GM12878 (cell line): Measurements from ENCODE around the gene HMMR. TPM values are rescaled to one million over a fixed set of nuclear protein-coding genes. Genes with fewer than 3 reads are reported as not detected.

Experiments
- ATAC-seq: fragments of 200-7000 bp; cut with Tn5 transposase; 3 replicates; pipeline ENCODE4 v1.9.1; 2020; ENCODE audit warnings: mild to moderate bottlenecking, moderate library complexity
- BruUV-seq: library from RNA; stranded (reverse); fragments of 400-500 nt; replicated peaks from 2 replicates; lab custom pipeline; 2021; lab: Mats Ljungman, UMichigan
- CTCF ChIA-PET: fragments of 300-600 bp; sonication (Branson Sonifier 250); formaldehyde crosslinking; extraction: SDS; loops from one replicate; lab custom pipeline; 2021; ENCODE audit warnings: inconsistent platforms; lab: Yijun Ruan, JAX
- POLR2A ChIA-PET: fragments of 350-600 bp; formaldehyde crosslinking; extraction: SDS; loops from one replicate; lab custom pipeline; 2021; ENCODE audit warnings: inconsistent platforms; lab: Charles Lee
- RAD21 ChIA-PET: fragments of 300-600 bp; sonication (Branson Sonifier 250); formaldehyde crosslinking; loops from one replicate; lab custom pipeline; 2023; ENCODE audit warnings: antibody characterized with exemption; ENCODE audit not compliant: unreplicated experiment; lab: Charles Lee
- SMC1A ChIA-PET: fragments of 300-600 bp; sonication (Branson Sonifier 250); formaldehyde crosslinking; loops from one replicate; lab custom pipeline; 2023; ENCODE audit not compliant: unreplicated experiment, uncharacterized antibody; lab: Charles Lee
- DNase-seq: peaks from one replicate; pipeline ENCODE4 v3.0.0-alpha.2; 2011; ENCODE audit warnings: low read depth, low spot score
- FAIRE-seq: peaks from 3 replicates; lab custom pipeline; 2011; peaks lifted over from hg19 to GRCh38; lab: Jason Lieb, UNC
- H2AFZ ChIP-seq: 2 replicates; pipeline ENCODE4 v1.6.0; 2011; ENCODE audit warnings: low read depth, low read length, control low read depth; ENCODE audit not compliant: control insufficient read depth
- H3K27ac ChIP-seq: 2 replicates; pipeline ENCODE4 v1.5.1; 2011; ENCODE audit warnings: control low read depth; ENCODE audit not compliant: control insufficient read depth, insufficient read depth
- H3K27me3 ChIP-seq, 2 experiments: replicated peaks in 1 of 2; 2 replicates each; pipeline versions ENCODE4 v1.6.0 to v1.6.1; 2011; ENCODE audit warnings: low read length in 1 of 2; ENCODE audit not compliant: control insufficient read depth in 2 of 2, insufficient read depth in 2 of 2
- H3K36me3 ChIP-seq, 2 experiments: 2 replicates each; pipeline ENCODE4 v1.5.1; 2011; ENCODE audit warnings: low read length in 1 of 2; ENCODE audit not compliant: control insufficient read depth in 2 of 2, insufficient read depth in 2 of 2
- H3K4me1 ChIP-seq: 2 replicates; pipeline ENCODE4 v1.6.1; 2011; ENCODE audit warnings: mild to moderate bottlenecking, low read length, moderate library complexity, mixed read lengths; ENCODE audit not compliant: control insufficient read depth, insufficient read depth
- H3K4me2 ChIP-seq: 2 replicates; pipeline ENCODE4 v1.6.0; 2011; ENCODE audit warnings: control low read depth; ENCODE audit not compliant: control insufficient read depth, insufficient read depth
- H3K4me3 ChIP-seq: fragments of 200-600 bp; sonication (generic); 2 replicates; pipeline ENCODE4 v1.5.1; 2016
- H3K79me2 ChIP-seq: 2 replicates; pipeline ENCODE4 v1.6.0; 2011; ENCODE audit warnings: low read length; ENCODE audit not compliant: control insufficient read depth, insufficient read depth
- H3K9ac ChIP-seq: 2 replicates; pipeline ENCODE4 v1.8.0; 2011; ENCODE audit warnings: low read length, control low read depth, mixed read lengths; ENCODE audit not compliant: control insufficient read depth, insufficient read depth
- H3K9me3 ChIP-seq: replicated peaks from 3 replicates; pipeline ENCODE4 v1.5.1; 2011; ENCODE audit warnings: mild to moderate bottlenecking, low read length; ENCODE audit not compliant: control insufficient read depth, insufficient read depth
- H4K20me1 ChIP-seq: 2 replicates; pipeline ENCODE4 v1.6.0; 2011; ENCODE audit not compliant: control insufficient read depth, insufficient read depth
- BMI1 ChIP-seq: fragments of 450-650 bp; IDR thresholded peaks from 2 replicates; pipeline ENCODE4 v1.6.1; 2016; ENCODE audit warnings: mild to moderate bottlenecking, moderate library complexity, borderline replicate concordance
- SPI1 ChIP-seq: IDR thresholded peaks from 2 replicates; pipeline ENCODE4 v1.6.1; 2011; ENCODE audit warnings: low read depth, mild to moderate bottlenecking, low read length, moderate library complexity, borderline replicate concordance; ENCODE audit not compliant: insufficient read depth
- WGBS: methylation state at CpG from one replicate; pipeline ENCODE4 v1.1.6; 2016; ENCODE audit warnings: low lambda C conversion rate; ENCODE audit not compliant: insufficient replicate concordance, insufficient coverage; ENCODE audit errors: missing lambda C conversion rate; 5-methylcytosine and 5-hydroxymethylcytosine counted together
- in situ Hi-C: fragments of 300-500 bp; cut with MboI; formaldehyde crosslinking; loops from 9 replicates; pipeline ENCODE4 v1.14.3; 2018; ENCODE audit warnings: mixed read lengths
- intact Hi-C: fragments of 100-400 bp; cut with micrococcal nuclease; formaldehyde crosslinking; loops from one replicate; pipeline ENCODE4 v1.14.2; 2022; ENCODE audit not compliant: unreplicated experiment
- polyA plus RNA-seq, 11 experiments: library from polyadenylated mRNA; depleted of rRNA in 4 of 11; unstranded in 6 of 11; stranded (reverse) in 5 of 11; fragments of >200 nt; fragmentation: Nextera tagmentation in 4 of 11; fragmentation: Illumina TruSeq in 1 of 11; extraction: Ambion mirVana in 4 of 11; extraction: Trizol in 1 of 11; gene quantifications; 1 replicate in 1 of 11; 2 replicates in 10 of 11; pipeline versions ENCODE4 v1.2.1 to v1.2.3, GENCODE V29; 2011 to 2016; ENCODE audit warnings: inconsistent platforms in 2 of 11, missing spikeins in 2 of 11, low read depth in 1 of 11
- total RNA-seq, 4 experiments: library from RNA; depleted of rRNA in 3 of 4; stranded (reverse); fragments of >200 nt in 3 of 4; fragmentation: Illumina TruSeq in 1 of 4; extraction: Trizol in 1 of 4; gene quantifications; 2 replicates each; pipeline versions ENCODE4 v1.2.1 to v1.2.3, GENCODE V29; 2013 to 2021
- TF ChIP-seq, protein P1 (sequence below), 3 experiments: IDR thresholded peaks in 2 of 3; conservative IDR thresholded peaks in 1 of 3; 2 replicates each; pipeline ENCODE4 v1.5.1; 2011; ENCODE audit warnings: low read depth in 3 of 3, low read length in 3 of 3, mild to moderate bottlenecking in 3 of 3, control low read depth in 2 of 3, moderate library complexity in 2 of 3, inconsistent platforms in 1 of 3, mixed read lengths in 1 of 3; ENCODE audit not compliant: control insufficient read depth in 2 of 3, insufficient read depth in 1 of 3; ENCODE audit errors: extremely low read depth in 1 of 3
- TF ChIP-seq, protein P2 (sequence below): fragments of 450-650 bp; IDR thresholded peaks from 2 replicates; pipeline ENCODE4 v1.6.1; 2016; ENCODE audit warnings: mild to moderate bottlenecking, moderate library complexity, borderline replicate concordance
- TF ChIP-seq, protein P3 (sequence below): IDR thresholded peaks from 2 replicates; pipeline ENCODE4 v1.6.1; 2011; ENCODE audit warnings: low read depth, mild to moderate bottlenecking, low read length, moderate library complexity, borderline replicate concordance; ENCODE audit errors: extremely low read depth

Gene HMMR
- total and polyA plus RNA-seq, 10 of the 15 experiments (the other 5 are each of a cell fraction or from before 2014, with no cell fraction given), result 44.1 to 122 (median 64.2) TPM

DNA sequence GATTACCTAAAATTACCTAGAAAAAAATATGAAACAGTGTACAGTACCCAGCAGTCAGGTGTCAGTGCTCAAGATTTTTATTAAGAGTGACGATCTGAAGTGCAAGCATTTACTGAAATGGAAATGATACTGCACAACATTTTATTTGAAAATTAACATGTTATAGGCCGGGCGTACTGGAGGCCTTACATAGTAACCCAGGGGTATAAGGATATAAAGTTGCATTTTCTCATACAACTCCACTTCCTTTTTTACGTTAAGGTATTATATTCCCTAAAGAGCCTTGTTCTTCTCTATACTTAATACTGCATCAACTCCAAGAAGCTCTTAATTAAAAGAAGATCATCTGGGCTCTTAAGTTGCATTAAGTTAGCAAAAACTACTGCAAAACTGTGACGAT lies 48.3 kb downstream of the HMMR start:
- in situ Hi-C loops, result no loop called here
- TF ChIP-seq BMI1 (no peak), SPI1 (peak; percentile 44; the same call in 1 of the 2 replicates)
- ChIA-PET POLR2A (interaction anchor here (0.5 to 3.3 kb wide), 6 partner anchors 29 to 481 kb away, joined by 3 to 45 read pairs (median 5); partner anchors contain the start of genes HMMR and NUDCD2), CTCF (interaction anchor here (1.1 to 1.5 kb wide), 4 partner anchors 10 to 50 kb away, joined by 3 to 9 read pairs (median 5); no protein-coding TSS in a partner anchor), SMC1A (interaction anchor here (0.6 to 2.8 kb wide), 7 partner anchors 12 to 66 kb away, joined by 3 to 13 read pairs (median 4); no protein-coding TSS in a partner anchor), RAD21 (interaction anchor here (0.9 to 2.7 kb wide), 5 partner anchors 10 to 50 kb away, joined by 3 to 7 read pairs (median 3); no protein-coding TSS in a partner anchor)
- intact Hi-C loops, result loop anchor here (5.0 kb wide), 1 partner anchor 411 kb away; no protein-coding TSS in a partner anchor
- WGBS, result 56% methylated on average over 5 of the region's 5 CpGs
- peak overlapping the region; percentile 43 for H3K27ac ChIP-seq
- no peak overlapping the region for H2AFZ ChIP-seq
- H3K4me3 ChIP-seq, result peak overlapping the region; percentile 66; the same call in 1 of the 2 replicates
- H4K20me1 ChIP-seq, result peaks cover 2% of the 10 kb centered on the region; the same call in 1 of the 2 replicates
- H3K4me1 ChIP-seq, result peaks cover 3% of the 10 kb centered on the region; the same call in 1 of the 2 replicates
- H3K36me3 ChIP-seq, result peaks cover 1 to 12% of the 10 kb centered on the region in 2 experiments; a peak in 2 of 4 replicates
- H3K27me3 ChIP-seq, result no peaks in the 10 kb centered on the region
- H3K9ac ChIP-seq, result peak overlapping the region; percentile 32
- peaks cover 74% of the 10 kb centered on the region for H3K79me2 ChIP-seq
- peak overlapping the region; percentile 56 for H3K4me2 ChIP-seq
- H3K9me3 ChIP-seq, result no peaks in the 10 kb centered on the region
- FAIRE-seq (no peak), DNase-seq (no peak), ATAC-seq (no peak)
- BruUV-seq, result no TSS peak

DNA sequence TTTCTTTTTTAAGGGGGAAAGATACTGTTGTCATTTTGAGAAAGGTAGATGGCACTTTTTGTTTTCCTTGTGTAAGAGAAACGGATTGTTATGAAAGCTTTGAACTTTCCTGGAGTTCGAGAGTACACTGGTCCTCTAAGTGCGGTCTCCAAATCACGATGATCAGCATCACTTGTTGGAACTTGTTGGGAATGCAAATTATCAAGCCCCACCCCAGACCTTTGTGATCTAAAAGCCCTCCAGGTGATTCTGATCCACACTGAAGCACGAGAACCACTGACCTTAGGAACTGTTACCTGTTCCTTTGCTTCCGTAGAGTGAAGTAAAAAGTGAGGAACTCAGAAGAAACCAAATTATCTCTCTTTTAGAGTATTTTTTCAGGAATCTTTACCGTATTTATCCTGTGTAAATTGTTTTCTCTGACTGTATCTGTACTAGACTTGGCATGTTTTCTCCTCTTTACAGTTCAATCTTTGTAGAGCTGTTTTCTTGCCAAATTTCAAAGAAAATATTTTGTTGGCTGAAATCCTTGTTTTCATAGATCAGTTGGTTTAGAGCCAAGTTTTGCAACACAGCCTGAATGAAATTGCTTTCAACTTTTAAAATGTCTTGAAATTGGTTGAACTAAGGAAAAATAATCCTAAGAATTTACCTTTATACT lies 49.0 kb downstream of the HMMR start:
- Histone ChIP-seq H4K20me1 (peaks cover 2% of the 10 kb centered on the region; the same call in 1 of the 2 replicates), H3K79me2 (peaks cover 67% of the 10 kb centered on the region), H3K27me3 (no peaks in the 10 kb centered on the region), H3K4me3 (peak overlapping the region; percentile 66; the same call in 1 of the 2 replicates), H3K9ac (peak overlapping the region; percentile 32), H3K9me3 (no peaks in the 10 kb centered on the region), H3K4me1 (peaks cover 3% of the 10 kb centered on the region; the same call in 1 of the 2 replicates), H3K27ac (peak overlapping the region; percentile 43; the same call in 1 of the 2 replicates), H2AFZ (no peak overlapping the region; the same call in 1 of the 2 replicates), H3K4me2 (peak overlapping the region; percentile 56), H3K36me3 (peaks cover 1 to 12% of the 10 kb centered on the region in 2 experiments; a peak in 2 of 4 replicates)
- ChIA-PET POLR2A (interaction anchor here (0.5 to 3.3 kb wide), 8 partner anchors 27 to 482 kb away, joined by 3 to 45 read pairs (median 4); partner anchors contain the start of genes HMMR and NUDCD2), RAD21 (interaction anchor here (0.7 to 2.7 kb wide), 2 partner anchors 36 to 1325 kb away, joined by 3 to 7 read pairs; no protein-coding TSS in a partner anchor), CTCF (no interaction called here), SMC1A (interaction anchor here (0.6 to 2.8 kb wide), 7 partner anchors 20 to 1629 kb away, joined by 3 to 8 read pairs (median 4); no protein-coding TSS in a partner anchor)
- in situ Hi-C loops (no loop called here), intact Hi-C loops (loop anchor here (5.0 kb wide), 1 partner anchor 412 kb away; no protein-coding TSS in a partner anchor)
- 96% methylated on average over 7 of the region's 7 CpGs for WGBS
- no TSS peak for BruUV-seq
- ATAC-seq (no peak), DNase-seq (no peak), FAIRE-seq (no peak)
- TF ChIP-seq, protein P1, sequence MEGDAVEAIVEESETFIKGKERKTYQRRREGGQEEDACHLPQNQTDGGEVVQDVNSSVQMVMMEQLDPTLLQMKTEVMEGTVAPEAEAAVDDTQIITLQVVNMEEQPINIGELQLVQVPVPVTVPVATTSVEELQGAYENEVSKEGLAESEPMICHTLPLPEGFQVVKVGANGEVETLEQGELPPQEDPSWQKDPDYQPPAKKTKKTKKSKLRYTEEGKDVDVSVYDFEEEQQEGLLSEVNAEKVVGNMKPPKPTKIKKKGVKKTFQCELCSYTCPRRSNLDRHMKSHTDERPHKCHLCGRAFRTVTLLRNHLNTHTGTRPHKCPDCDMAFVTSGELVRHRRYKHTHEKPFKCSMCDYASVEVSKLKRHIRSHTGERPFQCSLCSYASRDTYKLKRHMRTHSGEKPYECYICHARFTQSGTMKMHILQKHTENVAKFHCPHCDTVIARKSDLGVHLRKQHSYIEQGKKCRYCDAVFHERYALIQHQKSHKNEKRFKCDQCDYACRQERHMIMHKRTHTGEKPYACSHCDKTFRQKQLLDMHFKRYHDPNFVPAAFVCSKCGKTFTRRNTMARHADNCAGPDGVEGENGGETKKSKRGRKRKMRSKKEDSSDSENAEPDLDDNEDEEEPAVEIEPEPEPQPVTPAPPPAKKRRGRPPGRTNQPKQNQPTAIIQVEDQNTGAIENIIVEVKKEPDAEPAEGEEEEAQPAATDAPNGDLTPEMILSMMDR (IDR thresholded peaks at IDR 0.05 in 2 of 3, conservative IDR thresholded peaks at IDR 0.05 in 1 of 3; ENCODE audit: control insufficient read depth in 2 of 3, extremely low read depth in 1 of 3, insufficient read depth in 1 of 3, low read depth in 3 of 3, low read length in 3 of 3), result no peak
- TF ChIP-seq, protein P2, sequence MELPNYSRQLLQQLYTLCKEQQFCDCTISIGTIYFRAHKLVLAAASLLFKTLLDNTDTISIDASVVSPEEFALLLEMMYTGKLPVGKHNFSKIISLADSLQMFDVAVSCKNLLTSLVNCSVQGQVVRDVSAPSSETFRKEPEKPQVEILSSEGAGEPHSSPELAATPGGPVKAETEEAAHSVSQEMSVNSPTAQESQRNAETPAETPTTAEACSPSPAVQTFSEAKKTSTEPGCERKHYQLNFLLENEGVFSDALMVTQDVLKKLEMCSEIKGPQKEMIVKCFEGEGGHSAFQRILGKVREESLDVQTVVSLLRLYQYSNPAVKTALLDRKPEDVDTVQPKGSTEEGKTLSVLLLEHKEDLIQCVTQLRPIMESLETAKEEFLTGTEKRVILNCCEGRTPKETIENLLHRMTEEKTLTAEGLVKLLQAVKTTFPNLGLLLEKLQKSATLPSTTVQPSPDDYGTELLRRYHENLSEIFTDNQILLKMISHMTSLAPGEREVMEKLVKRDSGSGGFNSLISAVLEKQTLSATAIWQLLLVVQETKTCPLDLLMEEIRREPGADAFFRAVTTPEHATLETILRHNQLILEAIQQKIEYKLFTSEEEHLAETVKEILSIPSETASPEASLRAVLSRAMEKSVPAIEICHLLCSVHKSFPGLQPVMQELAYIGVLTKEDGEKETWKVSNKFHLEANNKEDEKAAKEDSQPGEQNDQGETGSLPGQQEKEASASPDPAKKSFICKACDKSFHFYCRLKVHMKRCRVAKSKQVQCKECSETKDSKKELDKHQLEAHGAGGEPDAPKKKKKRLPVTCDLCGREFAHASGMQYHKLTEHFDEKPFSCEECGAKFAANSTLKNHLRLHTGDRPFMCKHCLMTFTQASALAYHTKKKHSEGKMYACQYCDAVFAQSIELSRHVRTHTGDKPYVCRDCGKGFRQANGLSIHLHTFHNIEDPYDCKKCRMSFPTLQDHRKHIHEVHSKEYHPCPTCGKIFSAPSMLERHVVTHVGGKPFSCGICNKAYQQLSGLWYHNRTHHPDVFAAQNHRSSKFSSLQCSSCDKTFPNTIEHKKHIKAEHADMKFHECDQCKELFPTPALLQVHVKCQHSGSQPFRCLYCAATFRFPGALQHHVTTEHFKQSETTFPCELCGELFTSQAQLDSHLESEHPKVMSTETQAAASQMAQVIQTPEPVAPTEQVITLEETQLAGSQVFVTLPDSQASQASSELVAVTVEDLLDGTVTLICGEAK, result no peak
- TF ChIP-seq, protein P3, sequence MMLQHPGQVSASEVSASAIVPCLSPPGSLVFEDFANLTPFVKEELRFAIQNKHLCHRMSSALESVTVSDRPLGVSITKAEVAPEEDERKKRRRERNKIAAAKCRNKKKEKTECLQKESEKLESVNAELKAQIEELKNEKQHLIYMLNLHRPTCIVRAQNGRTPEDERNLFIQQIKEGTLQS, result no peak
